Measurements from ENCODE around the gene ZBTB20.
A peak's percentile ranks its signal among the peaks of the same experiment; 100 is the strongest.

The ZBTB20 gene

GRCh38 chr3:114716126-114716525 is 431.0 kb downstream of the ZBTB20 start:
- no peak for TF ChIP-seq CTCF (IDR thresholded peaks at IDR 0.05; ENCODE audit: extremely low read depth, missing control alignments)
- DNase-seq (ENCODE audit: low spot score) = no peak

GRCh38 chr3:114714957-114715460 is 432.1 kb downstream of the ZBTB20 start:
- no peak for TF ChIP-seq CTCF (IDR thresholded peaks at IDR 0.05; ENCODE audit: extremely low read depth, missing control alignments)
- DNase-seq (ENCODE audit: low spot score) = no peak

- no peak for TF ChIP-seq CTCF (IDR thresholded peaks at IDR 0.05; ENCODE audit: extremely low read depth, missing control alignments)
- DNase-seq (ENCODE audit: low spot score) = no peak
Measured at GRCh38 chr3:114714237-114714636, 432.9 kb downstream of the ZBTB20 start.

- no peak for DNase-seq (ENCODE audit: low spot score)
- TF ChIP-seq CTCF (IDR thresholded peaks at IDR 0.05; ENCODE audit: extremely low read depth, missing control alignments) = no peak
Measured at GRCh38 chr3:114712728-114713492, 434.2 kb downstream of the ZBTB20 start.

- no peak for TF ChIP-seq CTCF (IDR thresholded peaks at IDR 0.05; ENCODE audit: extremely low read depth, missing control alignments)
- DNase-seq (ENCODE audit: low spot score) = no peak
Measured at GRCh38 chr3:114711321-114711886, 435.7 kb downstream of the ZBTB20 start.

GRCh38 chr3:114709102-114709501 is 438.0 kb downstream of the ZBTB20 start:
- peak; percentile 5 for DNase-seq (ENCODE audit: low spot score)

More at GRCh38 chr3:114709102-114709501, 438.0 kb downstream of the ZBTB20 start:
- no peak for TF ChIP-seq CTCF (IDR thresholded peaks at IDR 0.05; ENCODE audit: extremely low read depth, missing control alignments)

Data from GM20000 (cell line).